Endometrial microvascular endothelial cells (primary cell): Measurements from ENCODE around the gene TUBGCP3. TPM values are rescaled to one million over a fixed set of nuclear protein-coding genes. Genes with fewer than 3 reads are reported as not detected.
"Not testable (repeated sequence)": the region's sequence is repeated elsewhere in the genome, so short reads cannot be mapped to it uniquely, and the experiment has no call there.

ENCODE experiments used
- in situ Hi-C: cut with HindIII; loops from 2 replicates; pipeline ENCODE4 v1.10.0; 2017; ENCODE audit warnings: low sequenced_read_pairs, low pct_unique_long_range_greater_than_20kb; ENCODE audit errors: inconsistent ontology term
- total RNA-seq: library from RNA; depleted of rRNA; stranded (reverse); fragments of >200 nt; gene quantifications from one replicate; pipeline ENCODE4 v1.2.3, GENCODE V29; 2015; ENCODE audit errors: inconsistent ontology term

Gene TUBGCP3
- total RNA-seq, 1 donor from 2014 or later = 32.2 TPM

DNA sequence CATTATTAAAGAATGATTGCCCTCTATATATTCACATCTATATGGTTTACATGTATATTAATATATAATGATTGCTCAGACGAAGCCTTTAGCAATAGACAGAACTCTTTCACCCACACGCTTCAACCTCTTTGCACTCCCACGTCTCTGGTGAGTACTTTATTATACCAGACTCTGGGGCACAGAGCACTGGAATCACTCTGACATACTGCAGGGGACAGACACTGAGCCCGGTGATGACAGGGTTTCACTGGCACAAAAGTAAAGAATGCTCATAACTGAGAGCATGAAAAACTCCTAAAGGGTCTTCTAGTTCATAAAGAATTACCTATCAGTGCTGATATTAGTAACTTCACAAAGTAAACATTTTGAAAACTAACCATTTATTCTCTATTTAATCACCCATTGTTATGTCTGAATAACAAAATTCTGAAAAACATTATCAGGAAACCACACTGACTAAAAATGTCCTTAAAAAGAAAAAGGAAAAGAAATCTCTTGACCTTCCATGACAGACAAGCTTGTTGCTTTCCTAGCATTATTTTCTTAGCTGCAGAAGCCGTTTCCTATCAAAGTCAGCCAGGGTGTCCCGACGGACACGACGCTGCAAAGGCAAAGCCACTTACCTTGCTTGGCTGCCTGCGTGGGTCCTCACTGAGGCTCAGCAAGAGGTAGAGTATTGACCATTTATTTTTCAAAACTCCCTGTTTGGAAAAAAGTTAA is 29.1 kb downstream of the TUBGCP3 start:
- in situ Hi-C loops = no loop called here

GRCh38 chr13:112556600-112556999 is 31.4 kb downstream of the TUBGCP3 start:
- in situ Hi-C loops = no loop called here

- in situ Hi-C loops = no loop called here
These were observed 33.6 kb downstream of the TUBGCP3 start for GRCh38 chr13:112554214-112554850.

DNA sequence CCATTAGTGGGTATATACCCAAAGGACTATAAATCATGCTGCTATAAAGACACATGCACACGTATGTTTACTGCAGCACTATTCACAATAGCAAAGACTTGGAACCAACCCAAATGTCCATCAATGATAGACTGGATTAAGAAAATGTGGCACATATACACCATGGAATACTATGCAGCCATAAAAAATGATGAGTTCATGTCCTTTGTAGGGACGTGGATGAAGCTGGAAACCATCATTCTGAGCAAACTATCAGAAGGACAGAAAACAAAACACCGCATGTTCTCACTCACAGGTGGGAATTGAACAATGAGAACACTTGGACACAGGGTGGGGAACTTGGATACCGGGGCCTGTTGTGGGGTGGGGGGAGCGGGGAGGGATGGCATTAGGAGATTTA is 39.0 kb downstream of the TUBGCP3 start:
- in situ Hi-C loops = not testable (repeated sequence)

DNA sequence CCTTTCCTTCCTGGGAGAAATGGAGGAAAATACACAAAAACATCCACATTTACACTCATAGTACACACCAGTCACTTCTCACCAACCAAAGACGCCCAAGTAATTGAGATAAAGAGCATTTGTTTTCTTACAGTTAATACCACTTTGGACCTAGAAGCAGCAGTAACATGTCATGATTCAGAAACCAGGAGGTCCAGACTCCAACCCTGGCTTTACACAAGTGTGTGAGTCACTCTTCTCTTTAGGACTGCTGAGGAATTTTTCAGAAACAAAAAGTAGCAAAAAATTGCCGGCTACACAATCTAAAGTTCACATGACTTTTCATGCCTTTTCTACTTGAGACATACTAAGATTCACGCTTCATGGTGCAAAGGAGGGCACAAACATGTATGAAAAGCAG is 42.1 kb downstream of the TUBGCP3 start:
- in situ Hi-C loops = no loop called here

- in situ Hi-C loops = no loop called here
These were observed 54.9 kb downstream of the TUBGCP3 start for GRCh38 chr13:112532837-112533745.

GRCh38 chr13:112531263-112531794 is 56.6 kb downstream of the TUBGCP3 start:
- in situ Hi-C loops = no loop called here

DNA sequence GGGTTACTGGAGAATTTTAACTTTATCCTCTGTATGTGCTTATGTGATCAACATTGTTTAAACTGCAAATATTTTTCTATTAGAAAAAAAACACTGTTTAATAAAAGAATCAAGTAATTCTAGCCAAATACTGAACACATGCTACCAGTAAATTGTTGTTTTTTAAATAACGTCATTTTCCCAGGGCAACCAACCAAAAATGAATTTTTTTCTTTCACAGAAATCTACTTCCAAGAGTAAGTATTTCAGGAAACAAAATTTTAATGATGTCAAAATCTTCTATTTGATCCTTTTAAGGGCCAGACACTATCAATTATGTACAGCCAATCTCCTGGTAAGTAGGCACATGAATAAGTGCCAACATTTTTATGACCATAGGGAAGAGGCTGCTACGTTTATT is 57.1 kb downstream of the TUBGCP3 start:
- in situ Hi-C loops = no loop called here

DNA sequence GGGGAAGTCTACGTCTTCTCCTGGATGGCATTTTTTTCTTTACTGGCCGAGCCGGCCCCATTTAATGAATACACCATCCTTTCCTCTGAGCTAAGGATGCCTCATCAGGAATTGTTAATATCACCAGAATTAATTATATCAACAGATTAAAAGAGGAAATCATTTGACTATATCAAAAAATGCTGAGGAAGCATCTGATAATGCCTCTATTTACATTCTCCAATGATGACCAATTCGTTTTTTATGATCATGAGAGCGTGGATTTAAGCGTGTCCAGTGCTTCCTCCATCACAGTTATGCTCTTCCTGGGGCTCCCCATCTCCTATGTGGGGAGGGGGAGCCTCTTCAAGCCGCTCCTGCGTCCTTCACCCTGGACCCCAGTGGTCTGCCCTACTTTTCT is 58.7 kb downstream of the TUBGCP3 start:
- in situ Hi-C loops = no loop called here

DNA sequence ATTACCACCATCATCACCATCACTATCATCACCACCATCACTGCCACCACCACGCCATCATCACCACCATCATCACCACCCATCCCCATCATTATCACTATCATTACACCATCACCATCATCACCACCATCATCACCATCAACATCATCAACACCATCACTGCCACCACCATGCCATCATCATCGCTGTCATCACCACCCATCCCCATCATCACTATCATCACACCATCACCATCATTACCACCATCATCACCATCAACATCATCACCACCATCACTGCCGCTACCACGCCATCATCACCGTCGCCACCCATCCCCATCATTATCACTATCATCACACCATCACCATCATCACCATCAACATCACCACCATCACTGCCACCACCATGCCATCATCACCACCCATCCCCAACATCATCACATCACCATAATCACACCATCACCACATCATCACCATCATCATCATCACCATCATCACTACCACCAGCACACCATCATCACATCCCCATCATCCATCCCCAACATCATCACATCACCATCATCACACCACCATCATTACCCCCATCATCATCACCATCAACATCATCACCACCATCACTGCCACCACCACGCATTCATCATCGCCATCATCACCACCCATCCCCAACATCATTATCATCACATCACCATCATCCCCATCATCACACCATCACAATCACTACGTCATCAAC is 61.7 kb downstream of the TUBGCP3 start:
- in situ Hi-C loops = no loop called here

- in situ Hi-C loops = no loop called here
These were observed 62.5 kb downstream of the TUBGCP3 start for GRCh38 chr13:112525356-112525945.

GRCh38 chr13:112522578-112522977 is 65.4 kb downstream of the TUBGCP3 start:
- in situ Hi-C loops = no loop called here

- in situ Hi-C loops = no loop called here
These were observed 66.8 kb downstream of the TUBGCP3 start for GRCh38 chr13:112521073-112521685.

DNA sequence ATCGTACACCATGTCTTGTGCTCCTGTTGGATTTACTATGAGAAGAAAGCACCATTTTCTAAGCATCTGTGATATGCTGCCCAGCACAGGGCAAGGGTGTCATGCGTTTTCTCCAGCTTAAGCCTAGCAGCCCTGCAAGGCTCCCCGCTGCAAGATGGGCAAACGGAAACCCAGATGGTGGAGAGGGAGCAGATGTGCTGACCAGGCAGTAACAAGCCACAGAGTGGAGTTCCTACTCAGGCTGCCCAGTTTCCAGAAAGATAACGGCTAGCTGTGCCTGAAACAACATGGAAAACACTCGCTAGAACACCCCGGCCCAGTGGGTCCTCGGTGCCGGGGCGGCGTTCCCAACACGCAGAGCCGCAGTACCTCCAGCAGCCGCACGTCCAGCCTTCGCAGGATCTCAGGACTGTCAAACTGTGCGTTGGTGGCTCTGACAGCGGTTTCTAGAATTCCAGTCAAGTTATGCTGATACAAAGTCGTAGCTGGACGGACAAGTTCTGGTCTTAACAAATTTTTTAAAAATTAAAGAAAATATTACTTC is 68.4 kb downstream of the TUBGCP3 start:
- in situ Hi-C loops = no loop called here

DNA sequence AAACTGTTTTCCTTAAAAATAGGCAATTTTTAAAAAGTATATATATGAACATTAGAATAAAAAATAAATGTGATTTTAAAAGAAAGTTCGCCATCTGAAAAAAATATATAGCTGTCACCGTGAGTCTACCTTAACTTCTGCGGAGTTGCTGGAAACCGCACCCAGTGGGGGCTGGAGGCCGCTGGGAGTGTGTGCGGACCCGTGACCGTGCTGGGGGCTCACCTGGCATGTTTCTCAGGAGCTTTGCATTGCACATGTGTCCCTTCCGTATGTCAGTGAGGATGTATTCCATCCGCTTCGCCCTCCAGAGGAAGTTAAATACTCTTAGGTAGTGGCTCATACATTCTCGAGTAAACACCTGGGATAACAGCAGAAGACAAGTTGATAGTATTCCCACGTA is 71.7 kb downstream of the TUBGCP3 start:
- in situ Hi-C loops = no loop called here

DNA sequence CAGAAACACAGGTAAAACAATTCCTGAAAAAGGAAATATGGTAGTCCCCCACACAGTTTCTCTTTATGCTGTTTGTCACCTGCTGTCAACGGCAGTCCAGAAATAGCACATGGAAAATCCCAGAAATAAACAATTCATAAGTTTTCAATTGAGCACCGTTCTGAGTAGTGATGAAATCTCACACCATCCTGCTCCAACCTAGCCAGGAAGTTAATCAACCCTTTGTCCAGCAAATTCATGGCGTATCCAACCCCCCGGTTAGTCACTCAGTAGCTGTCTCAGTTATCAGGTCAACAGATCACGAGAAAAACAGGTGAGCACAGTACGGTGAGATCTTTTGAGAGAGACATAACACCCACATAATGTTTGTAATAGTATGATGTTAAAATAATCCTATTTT is 74.2 kb downstream of the TUBGCP3 start:
- in situ Hi-C loops = no loop called here

DNA sequence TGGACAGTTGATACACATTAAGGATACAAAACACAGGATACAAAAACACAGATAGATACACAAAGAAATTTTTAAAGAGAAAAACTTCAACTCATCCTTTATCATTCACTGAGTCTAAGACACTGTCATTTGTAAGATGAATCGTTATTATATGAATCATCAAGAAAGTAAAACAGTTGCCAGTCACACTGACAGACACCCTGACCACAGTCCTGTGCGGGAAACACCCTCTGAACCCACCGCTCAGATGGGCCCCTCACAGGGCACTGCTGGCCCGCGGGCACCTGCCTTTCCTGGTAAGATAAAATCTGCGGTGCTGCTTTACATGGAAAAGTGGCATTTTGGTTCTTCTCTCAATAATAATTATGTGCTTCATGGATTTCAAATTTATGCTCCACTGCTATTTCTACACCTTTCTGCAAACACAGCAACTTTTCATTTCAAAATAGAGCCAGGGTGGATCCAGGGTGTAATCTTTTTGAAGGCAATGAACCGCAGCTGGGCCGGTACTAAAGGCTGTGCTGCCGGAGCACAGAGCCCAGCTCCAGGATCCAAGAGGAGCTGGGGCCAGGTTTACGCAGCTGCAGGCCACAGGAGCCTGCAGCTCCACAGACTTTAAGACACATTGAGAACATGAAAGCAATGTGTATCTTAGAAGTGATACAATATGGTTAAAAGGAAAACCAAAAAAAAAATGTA is 76.8 kb downstream of the TUBGCP3 start:
- in situ Hi-C loops = no loop called here
